HG03571 (cell line): Measurements from ENCODE around the gene C20orf204.
A peak's percentile ranks its signal among the peaks of the same experiment; 100 is the strongest.

Experiments used
- ATAC-seq: cut with Tn5 transposase; IDR thresholded peaks from one replicate; pipeline ENCODE4 v1.9.1; 2021; ENCODE audit not compliant: unreplicated experiment

C20orf204 gene

DNA sequence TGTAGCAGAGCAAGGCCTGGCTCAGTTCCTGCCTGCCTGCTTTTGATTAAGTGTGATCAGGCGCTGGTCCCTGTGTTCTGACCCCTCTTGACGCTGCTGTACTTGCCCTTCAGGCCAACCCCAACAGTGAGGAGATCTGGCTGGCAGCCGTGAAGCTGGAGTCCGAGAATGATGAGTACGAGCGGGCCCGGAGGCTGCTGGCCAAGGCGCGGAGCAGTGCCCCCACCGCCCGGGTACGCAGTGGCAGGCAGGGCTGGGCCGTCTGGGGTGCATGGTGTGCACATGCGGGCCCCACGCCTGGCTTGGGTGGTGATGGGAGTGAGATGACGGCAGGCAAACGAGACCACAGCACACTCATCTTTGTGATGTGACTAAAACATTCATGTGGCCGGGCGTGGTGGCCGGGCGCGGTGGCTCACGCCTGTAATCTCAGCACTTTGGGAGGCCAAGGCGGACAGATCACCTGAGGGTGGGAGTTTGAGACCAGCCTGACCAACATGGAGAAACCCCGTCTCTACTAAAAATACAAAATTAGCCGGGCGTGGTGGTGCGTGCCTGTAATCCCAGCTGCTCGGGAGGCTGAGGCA is 10.1 kb upstream of the C20orf204 start:
- no peak for ATAC-seq

GRCh38 chr20:64027981-64028685 is 7.8 kb upstream of the C20orf204 start:
- no peak for ATAC-seq

GRCh38 chr20:64029293-64030117 is 6.5 kb upstream of the C20orf204 start:
- ATAC-seq: no peak

- ATAC-seq: no peak
Observed at GRCh38 chr20:64030371-64031134, 5.4 kb upstream of the C20orf204 start.

GRCh38 chr20:64031822-64032314 is 4.1 kb upstream of the C20orf204 start:
- no peak for ATAC-seq

GRCh38 chr20:64032706-64033624 is 3.0 kb upstream of the C20orf204 start:
- ATAC-seq: no peak

DNA sequence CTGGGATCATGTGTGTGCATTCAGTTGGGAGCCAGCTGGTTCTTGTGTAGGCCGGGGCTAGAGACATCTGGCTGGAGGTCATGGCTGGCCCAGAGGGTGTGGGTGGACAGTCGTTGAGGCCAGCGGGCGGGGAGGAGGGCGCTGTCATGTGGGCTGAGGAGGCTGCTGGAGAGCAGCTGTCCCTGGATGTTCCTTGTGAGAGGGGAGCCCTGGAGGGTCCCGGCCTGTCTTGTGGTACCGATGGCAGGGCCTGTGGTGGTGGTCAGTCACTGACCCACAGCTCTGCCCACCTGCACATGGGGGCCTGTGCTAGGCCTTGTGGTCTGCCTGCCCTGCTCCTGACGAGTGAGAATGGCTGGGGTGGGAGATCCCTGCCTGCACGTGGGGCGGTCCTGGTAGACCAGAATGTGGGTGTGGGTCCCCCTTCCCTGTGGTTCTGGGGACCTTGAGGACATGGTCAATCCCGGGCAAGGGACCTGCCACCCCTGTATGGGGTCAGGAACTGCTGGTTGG is 1.9 kb upstream of the C20orf204 start:
- ATAC-seq: no peak

GRCh38 chr20:64035066-64035932 is 683 bp upstream of the C20orf204 start:
- ATAC-seq: no peak

- no peak for ATAC-seq
Observed at GRCh38 chr20:64036346-64037198, 590 bp downstream of the C20orf204 start.

DNA sequence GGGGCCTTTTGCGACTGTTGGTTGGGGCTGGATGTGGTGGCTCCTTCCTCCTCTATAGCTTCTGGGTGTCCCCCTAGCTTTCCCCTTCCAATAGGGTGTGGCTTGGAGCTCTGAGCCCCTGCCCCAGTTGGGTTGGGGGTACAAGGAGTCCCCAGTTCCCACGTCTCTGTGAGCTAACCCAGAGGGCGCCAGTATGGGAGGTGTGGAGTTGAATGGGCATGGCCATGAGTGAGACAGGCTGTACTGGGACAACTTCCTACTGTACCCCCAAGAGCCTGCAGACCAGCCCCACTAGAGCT is 1.2 kb downstream of the C20orf204 start:
- ATAC-seq: no peak

DNA sequence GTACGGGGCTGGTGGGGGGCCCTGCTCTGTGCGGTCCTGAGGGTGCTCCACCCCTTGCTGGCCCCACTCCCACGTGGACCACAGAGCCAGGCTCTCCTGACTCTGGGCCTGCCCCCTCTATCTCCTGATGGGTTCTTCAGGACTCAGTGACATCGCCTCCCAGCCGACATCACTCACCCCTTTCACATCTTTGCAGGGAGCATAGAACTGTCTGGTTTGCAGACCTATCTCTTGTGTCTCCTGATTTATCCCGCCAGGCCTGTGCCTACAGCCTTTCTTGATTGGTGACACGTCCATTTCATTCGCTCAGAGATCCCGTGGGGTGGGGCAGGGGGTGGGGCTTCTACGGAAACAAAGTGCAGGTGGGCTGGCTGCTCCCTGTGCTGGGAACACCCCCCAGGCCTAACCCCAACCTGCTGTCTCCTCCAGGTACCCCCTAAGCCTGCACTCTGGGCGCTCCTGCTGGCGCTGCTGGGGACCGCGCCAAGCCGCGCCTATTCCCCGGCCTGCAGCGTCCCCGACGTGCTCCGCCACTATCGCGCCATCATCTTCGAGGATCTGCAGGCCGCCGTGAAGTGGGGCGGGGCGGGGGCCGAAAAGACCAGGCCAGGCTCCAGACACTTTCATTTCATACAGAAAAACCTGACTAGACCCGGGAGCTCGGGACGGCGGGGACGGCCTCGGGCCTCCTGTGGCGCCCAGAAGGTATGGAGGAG is 1.7 kb downstream of the C20orf204 start:
- no peak for ATAC-seq

DNA sequence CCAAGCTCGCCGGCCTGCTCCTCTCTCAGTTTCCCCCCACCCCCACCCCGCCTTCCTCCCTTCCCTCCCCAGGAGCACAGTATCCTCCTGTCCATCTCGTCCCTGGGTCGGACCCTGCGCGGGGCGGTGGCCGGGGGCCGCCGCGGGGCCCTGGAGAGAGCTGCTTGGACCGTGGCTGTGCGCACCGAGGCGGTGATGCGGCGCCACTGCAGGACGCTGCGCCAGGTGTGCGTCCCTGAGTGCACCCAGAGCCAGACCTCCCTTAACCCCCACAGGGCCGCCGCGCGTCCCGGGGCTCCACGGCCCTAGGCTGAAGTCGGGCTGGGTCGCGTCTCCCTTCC is 2.2 kb downstream of the C20orf204 start:
- peak; percentile 25 for ATAC-seq

- ATAC-seq: peak; percentile 45
Observed at GRCh38 chr20:64038565-64039292, 2.7 kb downstream of the C20orf204 start.

- no peak for ATAC-seq
Observed at GRCh38 chr20:64039293-64040160, 3.5 kb downstream of the C20orf204 start.

- no peak for ATAC-seq
Observed at GRCh38 chr20:64040231-64041039, 4.5 kb downstream of the C20orf204 start.
